ENCODE results near the gene ANTKMT.

DNA sequence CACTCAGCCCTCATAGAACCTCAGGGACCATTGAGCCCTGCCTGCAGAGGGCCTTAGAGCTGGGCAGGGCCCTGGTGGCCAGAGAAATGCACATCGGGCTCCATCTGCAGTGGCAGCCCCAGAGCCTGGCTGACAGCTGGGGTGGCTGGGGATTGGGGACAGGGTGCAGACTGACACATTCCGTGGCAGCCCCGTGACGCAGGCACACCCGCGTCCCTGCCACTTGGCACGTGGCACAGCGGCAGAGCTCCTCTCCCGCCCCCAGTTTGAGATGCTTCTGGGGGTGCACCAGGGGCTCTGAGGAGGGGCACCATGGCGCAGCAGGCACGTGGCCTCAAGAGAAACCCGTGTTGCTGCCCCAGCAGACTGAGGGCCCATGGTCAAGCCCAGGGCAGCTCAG lies 17.5 kb upstream of the ANTKMT start:
- no peak for TF ChIP-seq POLR2A (IDR thresholded peaks at IDR 0.05)
- TF ChIP-seq, protein P1, sequence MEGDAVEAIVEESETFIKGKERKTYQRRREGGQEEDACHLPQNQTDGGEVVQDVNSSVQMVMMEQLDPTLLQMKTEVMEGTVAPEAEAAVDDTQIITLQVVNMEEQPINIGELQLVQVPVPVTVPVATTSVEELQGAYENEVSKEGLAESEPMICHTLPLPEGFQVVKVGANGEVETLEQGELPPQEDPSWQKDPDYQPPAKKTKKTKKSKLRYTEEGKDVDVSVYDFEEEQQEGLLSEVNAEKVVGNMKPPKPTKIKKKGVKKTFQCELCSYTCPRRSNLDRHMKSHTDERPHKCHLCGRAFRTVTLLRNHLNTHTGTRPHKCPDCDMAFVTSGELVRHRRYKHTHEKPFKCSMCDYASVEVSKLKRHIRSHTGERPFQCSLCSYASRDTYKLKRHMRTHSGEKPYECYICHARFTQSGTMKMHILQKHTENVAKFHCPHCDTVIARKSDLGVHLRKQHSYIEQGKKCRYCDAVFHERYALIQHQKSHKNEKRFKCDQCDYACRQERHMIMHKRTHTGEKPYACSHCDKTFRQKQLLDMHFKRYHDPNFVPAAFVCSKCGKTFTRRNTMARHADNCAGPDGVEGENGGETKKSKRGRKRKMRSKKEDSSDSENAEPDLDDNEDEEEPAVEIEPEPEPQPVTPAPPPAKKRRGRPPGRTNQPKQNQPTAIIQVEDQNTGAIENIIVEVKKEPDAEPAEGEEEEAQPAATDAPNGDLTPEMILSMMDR (IDR thresholded peaks at IDR 0.05): no peak
- TF ChIP-seq EP300 (IDR thresholded peaks at IDR 0.05): no peak

All from sigmoid colon (tissue), 4 donors.